NCI-H2029 treated with DMSO at 0.1 percent for 48 hours (cell line): ENCODE data around the gene C2CD2L.
"Not testable (repeated sequence)": the region's sequence is repeated elsewhere in the genome, so short reads cannot be mapped to it uniquely, and the experiment has no call there.

Source experiments
- DNase-seq: peaks from one replicate; lab custom pipeline; 2025; lab: John Stamatoyannopoulos, UW

Gene C2CD2L

GRCh38 chr11:119115484-119116234 is 8.5 kb downstream of the C2CD2L start:
- DNase-seq = no peak

- DNase-seq = no peak
These were observed 9.1 kb downstream of the C2CD2L start for GRCh38 chr11:119116235-119116594.

GRCh38 chr11:119116601-119117000 is 9.5 kb downstream of the C2CD2L start:
- no peak for DNase-seq

- no peak for DNase-seq
These were observed 10.0 kb downstream of the C2CD2L start for GRCh38 chr11:119117004-119117706.

- no peak for DNase-seq
These were observed 11.1 kb downstream of the C2CD2L start for GRCh38 chr11:119118227-119118626.

- DNase-seq = no peak
These were observed 11.8 kb downstream of the C2CD2L start for GRCh38 chr11:119118946-119119345.

- DNase-seq = no peak
These were observed 13.5 kb downstream of the C2CD2L start for GRCh38 chr11:119120639-119121007.

- peak; percentile 90 for DNase-seq
These were observed 14.1 kb downstream of the C2CD2L start, which contains the start of gene HINFP for GRCh38 chr11:119121008-119121810. TSS of gene HINFP (plus strand) at chr11:119121580. CDS start at chr11:119126945, 5,365 bp downstream.

- no peak for DNase-seq
These were observed 14.6 kb downstream of the C2CD2L start for GRCh38 chr11:119121811-119122124.

GRCh38 chr11:119125821-119126220 is 18.7 kb downstream of the C2CD2L start:
- DNase-seq = no peak

- DNase-seq = no peak
These were observed 19.6 kb downstream of the C2CD2L start for GRCh38 chr11:119126675-119127268.

GRCh38 chr11:119130662-119131061 is 23.5 kb downstream of the C2CD2L start:
- no peak for DNase-seq

- DNase-seq = no peak
These were observed 27.3 kb downstream of the C2CD2L start for GRCh38 chr11:119134389-119134978.

GRCh38 chr11:119139276-119139675 is 32.1 kb downstream of the C2CD2L start:
- DNase-seq = not testable (repeated sequence)

- DNase-seq = no peak
These were observed 37.8 kb downstream of the C2CD2L start for GRCh38 chr11:119144825-119145486.

GRCh38 chr11:119145551-119145950 is 38.4 kb downstream of the C2CD2L start:
- DNase-seq = no peak

- no peak for DNase-seq
These were observed 40.6 kb downstream of the C2CD2L start for GRCh38 chr11:119147604-119148333.

- DNase-seq = no peak
These were observed 41.5 kb downstream of the C2CD2L start for GRCh38 chr11:119148720-119149017.

- no peak for DNase-seq
These were observed 42.1 kb downstream of the C2CD2L start, which contains the start of gene ABCG4 for GRCh38 chr11:119149018-119149785. TSS of gene ABCG4 (plus strand) at chr11:119149052. CDS start at chr11:119149966, 914 bp downstream.

GRCh38 chr11:119149786-119150275 is 42.7 kb downstream of the C2CD2L start:
- no peak for DNase-seq
